HepG2 (cell line): Measurements from ENCODE around the gene TMEM233. TPM values are rescaled to one million over a fixed set of nuclear protein-coding genes. Genes with fewer than 3 reads are reported as not detected.

Experiments used
- ATAC-seq: fragments of 200-7000 bp; cut with Tn5 transposase; 3 replicates; pipeline ENCODE4 v1.9.1; 2020; ENCODE audit warnings: mild to moderate bottlenecking, moderate library complexity
- BruUV-seq: library from RNA; stranded (reverse); fragments of 400-500 nt; replicated peaks from 2 replicates; lab custom pipeline; 2021; lab: Mats Ljungman, UMichigan
- CTCF ChIA-PET: fragments of 300-600 bp; formaldehyde crosslinking; extraction: SDS; loops from one replicate; lab custom pipeline; 2021; ENCODE audit warnings: low total read pairs, inconsistent platforms, low intra/inter-chr PET ratio; lab: Yijun Ruan, JAX
- POLR2A ChIA-PET: fragments of 350-600 bp; sonication (Branson Sonifier 250); formaldehyde crosslinking; loops from one replicate; lab custom pipeline; 2020; ENCODE audit warnings: antibody characterized with exemption, inconsistent platforms; lab: Yijun Ruan, JAX
- DNase-seq: peaks from one replicate; pipeline ENCODE4 v3.0.0-alpha.2; 2015; ENCODE audit warnings: low spot score
- FAIRE-seq: peaks from 3 replicates; lab custom pipeline; 2011; peaks lifted over from hg19 to GRCh38; lab: Jason Lieb, UNC
- H2AFZ ChIP-seq: one replicate; pipeline ENCODE4 v1.6.1; 2011; ENCODE audit warnings: low read length, inconsistent platforms
- H3K27ac ChIP-seq: fragments of 300-600 bp; 3 replicates; pipeline ENCODE4 v1.8.0; 2011; ENCODE audit warnings: mixed run types, mild to moderate bottlenecking, mixed read lengths, low read length, inconsistent platforms; ENCODE audit not compliant: insufficient read depth; ENCODE audit errors: extremely low read length
- H3K27me3 ChIP-seq, 2 experiments: fragments of 200-600 bp in 1 of 2; 2 replicates in 1 of 2; 3 replicates in 1 of 2; pipeline versions ENCODE4 v1.6.0 to v1.8.0; 2011; ENCODE audit warnings: low read length in 2 of 2, mild to moderate bottlenecking in 2 of 2, moderate library complexity in 2 of 2, inconsistent platforms in 1 of 2; ENCODE audit not compliant: insufficient read depth in 2 of 2, control insufficient read depth in 1 of 2
- H3K36me3 ChIP-seq, 2 experiments: fragments of 200-600 bp in 1 of 2; replicated peaks in 1 of 2; 2 replicates in 1 of 2; 3 replicates in 1 of 2; pipeline versions ENCODE4 v1.5.1 to v1.8.0; 2011; ENCODE audit warnings: low read length in 2 of 2, inconsistent platforms in 1 of 2; ENCODE audit not compliant: insufficient read depth in 2 of 2, control insufficient read depth in 1 of 2
- H3K4me1 ChIP-seq: 2 replicates; pipeline ENCODE4 v1.5.1; 2012; ENCODE audit warnings: low read length, inconsistent platforms; ENCODE audit not compliant: insufficient read depth
- H3K4me2 ChIP-seq: 2 replicates; pipeline ENCODE4 v1.6.0; 2011; ENCODE audit warnings: low read depth, low read length, inconsistent platforms
- H3K4me3 ChIP-seq, 3 experiments: fragments of 200-600 bp in 1 of 3; sonication (generic), shearing (Covaris generic) in 1 of 3; replicated peaks in 1 of 3; 2 replicates each; pipeline ENCODE4 v1.5.1; 2011 to 2016; ENCODE audit warnings: low read length in 3 of 3, inconsistent platforms in 2 of 3, low read depth in 2 of 3, mild to moderate bottlenecking in 2 of 3, control low read depth in 1 of 3, mixed read lengths in 1 of 3; ENCODE audit not compliant: insufficient read depth in 1 of 3
- H3K79me2 ChIP-seq: one replicate; pipeline ENCODE4 v1.6.1; 2011; ENCODE audit warnings: low read length, inconsistent platforms; ENCODE audit not compliant: insufficient read depth
- H3K9ac ChIP-seq: 2 replicates; pipeline ENCODE4 v1.6.0; 2011; ENCODE audit warnings: mild to moderate bottlenecking, low read depth, low read length, inconsistent platforms; ENCODE audit not compliant: insufficient read depth
- H3K9me3 ChIP-seq: 2 replicates; pipeline ENCODE4 v1.5.1; 2012; ENCODE audit warnings: mild to moderate bottlenecking, low read length
- H4K20me1 ChIP-seq: 2 replicates; pipeline ENCODE4 v1.6.0; 2011; ENCODE audit warnings: inconsistent platforms, mild to moderate bottlenecking, low read length, moderate library complexity; ENCODE audit not compliant: insufficient read depth
- ARID2 ChIP-seq: sonication (generic); formaldehyde crosslinking; IDR thresholded peaks from 2 replicates; pipeline ENCODE4 v1.8.1; 2022; ENCODE audit warnings: mild to moderate bottlenecking, missing genetic modification reagents, borderline replicate concordance
- BORCS8-MEF2B ChIP-seq: sonication (generic); formaldehyde crosslinking; IDR thresholded peaks from 2 replicates; pipeline ENCODE4 v1.8.0; 2022; ENCODE audit warnings: mild to moderate bottlenecking, missing genetic modification reagents
- CHD4 ChIP-seq: fragments of 200-600 bp; sonication (generic); IDR thresholded peaks from 2 replicates; pipeline ENCODE4 v1.7.0; 2017; ENCODE audit warnings: mild to moderate bottlenecking, low read length, borderline replicate concordance
- FOXA1 ChIP-seq, 2 experiments: fragments of 450-650 bp in 1 of 2; sonication (generic) in 1 of 2; formaldehyde crosslinking in 1 of 2; IDR thresholded peaks; 2 replicates each; pipeline versions ENCODE4 v1.4.0 to v1.6.1; 2016 to 2020; ENCODE audit warnings: missing genetic modification reagents in 1 of 2
- GZF1 ChIP-seq: sonication (generic); formaldehyde crosslinking; IDR thresholded peaks from 2 replicates; pipeline ENCODE4 v1.5.1; 2020; ENCODE audit warnings: mild to moderate bottlenecking, missing genetic modification reagents
- SOX5 ChIP-seq: IDR thresholded peaks from 2 replicates; pipeline ENCODE4 v1.6.1; 2016; ENCODE audit warnings: borderline replicate concordance
- ZNF121 ChIP-seq: sonication (generic); formaldehyde crosslinking; IDR thresholded peaks from 2 replicates; pipeline ENCODE4 v1.5.0; 2020; ENCODE audit warnings: mild to moderate bottlenecking, missing genetic modification reagents
- ZNF770 ChIP-seq: sonication (generic); formaldehyde crosslinking; IDR thresholded peaks from 2 replicates; pipeline ENCODE4 v1.5.0; 2020; ENCODE audit warnings: mild to moderate bottlenecking, missing genetic modification reagents
- WGBS: methylation state at CpG from one replicate; pipeline ENCODE4 v1.1.6; 2017; ENCODE audit warnings: low lambda C conversion rate; 5-methylcytosine and 5-hydroxymethylcytosine counted together
- in situ Hi-C: cut with HindIII; loops from 2 replicates; pipeline ENCODE4 v1.10.0; 2017; ENCODE audit warnings: low pct_unique_long_range_greater_than_20kb; ENCODE audit not compliant: extremely low pct_ligation_motif_present
- intact Hi-C: fragments of 100-400 bp; cut with micrococcal nuclease; formaldehyde crosslinking; loops from one replicate; pipeline ENCODE4 v1.10.0; 2022; ENCODE audit not compliant: unreplicated experiment
- polyA plus RNA-seq, 8 experiments: library from polyadenylated mRNA; depleted of rRNA in 3 of 8; stranded (reverse) in 7 of 8; unstranded in 1 of 8; fragments of >200 nt; fragmentation: Illumina TruSeq in 4 of 8; extraction: Trizol in 4 of 8; gene quantifications; 2 replicates each; pipeline versions ENCODE4 v1.2.1 to v1.2.3, GENCODE V29; 2011 to 2016; ENCODE audit warnings: low read depth in 4 of 8, missing spikeins in 1 of 8, mixed read lengths in 1 of 8; ENCODE audit not compliant: insufficient read depth in 1 of 8
- total RNA-seq, 5 experiments: library from RNA; depleted of rRNA; stranded (reverse); fragments of >200 nt; fragmentation: Illumina TruSeq; extraction: Trizol; gene quantifications; 2 replicates each; pipeline ENCODE4 v1.2.3, GENCODE V29; 2016; ENCODE audit warnings: low read depth in 1 of 5

TMEM233 gene
- total and polyA plus RNA-seq, 2 of the 13 experiments (the other 11 are each of a cell fraction or from before 2014, with no cell fraction given) = 0.03 TPM; not detected in 1

DNA sequence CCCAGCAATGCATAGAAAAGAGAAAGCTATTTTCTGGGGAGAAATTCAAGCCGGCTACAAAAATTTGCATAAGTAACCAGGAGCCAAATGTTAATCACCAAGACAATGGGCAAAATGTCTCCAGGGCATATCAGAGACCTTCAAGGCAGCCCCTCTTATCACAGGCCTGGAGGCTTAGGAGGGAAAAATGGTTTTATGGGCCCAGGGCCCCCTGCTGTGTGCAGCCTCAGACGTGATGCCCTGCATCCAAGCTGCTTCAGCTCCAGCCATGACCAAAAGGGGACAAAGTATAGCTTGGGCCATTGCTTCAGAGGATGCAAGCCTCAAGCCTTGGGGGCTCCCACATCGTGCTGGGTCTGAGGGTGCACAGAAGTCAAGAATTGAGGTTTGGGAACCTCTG is 15.8 kb downstream of the TMEM233 start (continued):
- TF ChIP-seq BORCS8-MEF2B (CRISPR knock-in tag) = no peak

DNA sequence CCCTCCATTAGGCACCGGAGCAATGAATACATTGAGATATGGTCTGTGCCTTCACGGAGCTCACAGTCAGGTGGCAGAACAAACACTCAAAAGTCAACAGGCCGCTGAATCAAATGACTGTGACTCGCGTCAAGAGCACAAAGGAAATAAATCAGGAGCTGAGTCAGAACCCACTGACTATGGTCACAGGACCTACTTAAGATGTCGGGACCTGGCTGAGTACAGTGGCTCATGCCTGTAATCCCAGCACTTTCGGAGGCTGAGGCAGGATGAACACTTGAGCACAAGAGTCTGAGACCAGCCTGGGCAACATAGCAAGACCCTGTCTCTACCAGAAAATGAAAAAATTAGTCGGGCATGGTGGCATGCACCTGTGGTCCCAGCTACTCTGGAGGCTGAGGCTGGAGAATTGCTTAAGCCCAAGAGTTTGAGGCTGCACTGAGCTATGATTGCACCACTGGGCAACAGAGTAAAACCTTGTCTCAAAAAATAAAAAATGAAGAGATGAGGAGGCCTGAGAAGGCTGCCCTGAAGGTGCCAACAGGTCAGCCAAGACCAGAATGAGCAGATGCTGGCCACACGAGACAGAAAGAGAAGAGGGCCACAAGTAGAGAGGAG is 19.9 kb downstream of the TMEM233 start:
- ATAC-seq (no peak), DNase-seq (peak; percentile 34), FAIRE-seq (no peak)
- Histone ChIP-seq H3K79me2 (no peaks in the 10 kb centered on the region), H3K4me2 (no peak overlapping the region), H3K27me3 (peaks cover 0 to 3% of the 10 kb centered on the region in 2 experiments; a peak in 2 of 5 replicates), H3K9me3 (peaks cover 10% of the 10 kb centered on the region; the same call in 1 of the 2 replicates), H4K20me1 (no peaks in the 10 kb centered on the region), H3K36me3 (no peaks in the 10 kb centered on the region), H3K27ac (no peak overlapping the region), H3K4me3 (no peak overlapping the region), H2AFZ (no peak overlapping the region), H3K4me1 (peaks cover 5% of the 10 kb centered on the region; the same call in 1 of the 2 replicates), H3K9ac (no peak overlapping the region)
- TF ChIP-seq ARID2 (CRISPR knock-in tag) = no peak
- no peak for TF ChIP-seq ZNF770 (CRISPR knock-in tag)
- no peak for TF ChIP-seq GZF1 (CRISPR knock-in tag)
- TF ChIP-seq CHD4 = no peak
- no peak for TF ChIP-seq FOXA1 (IDR thresholded peaks at IDR 0.05)
- 0 out of 2 replicates have a peak, but pooled peaks have one; percentile 23 for TF ChIP-seq FOXA1 (CRISPR knock-in tag; IDR thresholded peaks at IDR 0.05)
- TF ChIP-seq ZNF121 (CRISPR knock-in tag) = peak; percentile 78
- TF ChIP-seq SOX5 (CRISPR knock-in tag) = no peak
- BruUV-seq = no TSS peak
- 6% methylated on average over 9 of the region's 9 CpGs for WGBS
- in situ Hi-C loops = no loop called here
- ChIA-PET CTCF (no interaction called here), POLR2A (no interaction called here)
- intact Hi-C loops = no loop called here
